Upper lobe of left lung (tissue), 6 donors: ENCODE measurements around the gene MUC5AC. TPM values are rescaled to one million over a fixed set of nuclear protein-coding genes. Genes with fewer than 3 reads are reported as not detected.

ENCODE experiments used
- ATAC-seq, 2 donors: fragments of 200-7000 bp; cut with Tn5 transposase; one replicate each; pipeline ENCODE4 v1.9.1; 2022; ENCODE audit warnings: mild to moderate bottlenecking in 2 of 2, moderate library complexity in 2 of 2; ENCODE audit not compliant: low FRiP score in 2 of 2
- DNase-seq, 2 donors: peaks; one replicate each; pipeline ENCODE4 v3.0.0-alpha.2; 2019 to 2020
- H3K27ac ChIP-seq, 4 donors: fragments of 200-600 bp; sonication (generic); one replicate each; pipeline ENCODE4 v1.5.1; 2016 to 2019
- H3K27me3 ChIP-seq, 4 donors: fragments of 200-600 bp; sonication (generic); one replicate each; pipeline ENCODE4 v1.5.1; 2017 to 2019
- H3K36me3 ChIP-seq, 4 donors: fragments of 200-600 bp; sonication (generic); one replicate each; pipeline ENCODE4 v1.5.1; 2016 to 2019
- H3K4me1 ChIP-seq, 4 donors: fragments of 200-600 bp; sonication (generic); one replicate each; pipeline ENCODE4 v1.5.1; 2018 to 2019
- H3K4me3 ChIP-seq, 4 donors: fragments of 200-600 bp; sonication (generic); one replicate each; pipeline ENCODE4 v1.5.1; 2017 to 2019; ENCODE audit warnings: mild to moderate bottlenecking in 2 of 4, moderate library complexity in 1 of 4
- H3K9me3 ChIP-seq, 4 donors: fragments of 200-600 bp; sonication (generic); one replicate each; pipeline ENCODE4 v1.5.1; 2018 to 2019
- EP300 ChIP-seq, 4 donors: sonication (generic); formaldehyde crosslinking; IDR thresholded peaks; one replicate each; pipeline ENCODE4 v1.5.1; 2017; ENCODE audit warnings: antibody characterized with exemption in 4 of 4, control low read depth in 2 of 4
- POLR2A ChIP-seq, 4 donors: fragments of 450-650 bp; IDR thresholded peaks; one replicate each; pipeline ENCODE4 v1.5.1; 2016 to 2017; ENCODE audit warnings: antibody characterized with exemption in 4 of 4, mild to moderate bottlenecking in 2 of 4
- POLR2AphosphoS5 ChIP-seq, 2 donors: sonication (generic); formaldehyde crosslinking; IDR thresholded peaks; one replicate each; pipeline ENCODE4 v1.5.1; 2017; ENCODE audit warnings: antibody characterized with exemption in 2 of 2
- WGBS, 2 donors: methylation state at CpG; one replicate each; pipeline ENCODE4 v1.1.5; 2017 to 2018; 5-methylcytosine and 5-hydroxymethylcytosine counted together
- total RNA-seq, 6 donors: library from RNA; depleted of rRNA in 4 of 6; stranded (reverse); fragments of >200 nt in 4 of 6; gene quantifications; one replicate each; pipeline versions ENCODE4 v1.1.0 to v1.2.1, GENCODE V29; 2016 to 2021
- TF ChIP-seq, protein P1 (sequence below), 6 experiments: fragments of 450-650 bp in 4 of 6; fragments of 200-600 bp in 2 of 6; sonication (generic) in 2 of 6; IDR thresholded peaks; one replicate each; pipeline ENCODE4 v1.5.1; 2016 to 2019; ENCODE audit warnings: antibody characterized with exemption in 6 of 6
- donor health status: DM: no; HTN: no; CAD: no; lungs with moderate emphysema.
- donor health status: DM: no; HTN: yes; CAD: no; lungs with severe emphysema.

The MUC5AC gene
- total RNA-seq, 6 donors from 2014 or later, result under 0.01 to 7.3 (median 0.78) TPM; not detected in 1

- ATAC-seq (peak in 1 of 2 donors; percentile 61), DNase-seq (peak in 1 of 2 donors; percentile 80)
- TF ChIP-seq POLR2A (IDR thresholded peaks at IDR 0.05) (no peak), EP300 (IDR thresholded peaks at IDR 0.05) (no peak)
- TF ChIP-seq, protein P1, sequence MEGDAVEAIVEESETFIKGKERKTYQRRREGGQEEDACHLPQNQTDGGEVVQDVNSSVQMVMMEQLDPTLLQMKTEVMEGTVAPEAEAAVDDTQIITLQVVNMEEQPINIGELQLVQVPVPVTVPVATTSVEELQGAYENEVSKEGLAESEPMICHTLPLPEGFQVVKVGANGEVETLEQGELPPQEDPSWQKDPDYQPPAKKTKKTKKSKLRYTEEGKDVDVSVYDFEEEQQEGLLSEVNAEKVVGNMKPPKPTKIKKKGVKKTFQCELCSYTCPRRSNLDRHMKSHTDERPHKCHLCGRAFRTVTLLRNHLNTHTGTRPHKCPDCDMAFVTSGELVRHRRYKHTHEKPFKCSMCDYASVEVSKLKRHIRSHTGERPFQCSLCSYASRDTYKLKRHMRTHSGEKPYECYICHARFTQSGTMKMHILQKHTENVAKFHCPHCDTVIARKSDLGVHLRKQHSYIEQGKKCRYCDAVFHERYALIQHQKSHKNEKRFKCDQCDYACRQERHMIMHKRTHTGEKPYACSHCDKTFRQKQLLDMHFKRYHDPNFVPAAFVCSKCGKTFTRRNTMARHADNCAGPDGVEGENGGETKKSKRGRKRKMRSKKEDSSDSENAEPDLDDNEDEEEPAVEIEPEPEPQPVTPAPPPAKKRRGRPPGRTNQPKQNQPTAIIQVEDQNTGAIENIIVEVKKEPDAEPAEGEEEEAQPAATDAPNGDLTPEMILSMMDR (IDR thresholded peaks at IDR 0.05), result no peak
- Histone ChIP-seq H3K27me3 (peaks cover 0 to 18% (median 0%) of the 10 kb centered on the region in 4 donors), H3K36me3 (no peaks in the 10 kb centered on the region), H3K27ac (peak overlapping the region in 1 of 4 donors; percentile 54), H3K4me3 (no peak overlapping the region), H3K4me1 (peaks cover 5 to 13% (median 7%) of the 10 kb centered on the region in 4 donors), H3K9me3 (no peaks in the 10 kb centered on the region)
- WGBS, 2 donors, result 40 to 54% methylated on average over 22 to 48 of the region's 48 CpGs
Observed at GRCh38 chr11:1219834-1220815, 62.4 kb downstream of the MUC5AC start.

GRCh38 chr11:1220941-1221721 is 63.4 kb downstream of the MUC5AC start:
- no peak for TF ChIP-seq POLR2A (IDR thresholded peaks at IDR 0.05)
- TF ChIP-seq, protein P1 (IDR thresholded peaks at IDR 0.05), result no peak
- no peak for TF ChIP-seq EP300 (IDR thresholded peaks at IDR 0.05)
- no peak for TF ChIP-seq POLR2AphosphoS5 (IDR thresholded peaks at IDR 0.05)
- Histone ChIP-seq H3K9me3 (no peaks in the 10 kb centered on the region), H3K36me3 (no peaks in the 10 kb centered on the region), H3K27me3 (peaks cover 0 to 18% (median 0%) of the 10 kb centered on the region in 4 donors), H3K27ac (no peak overlapping the region), H3K4me1 (peaks cover 5 to 13% (median 7%) of the 10 kb centered on the region in 4 donors), H3K4me3 (no peak overlapping the region)
- ATAC-seq, result no peak
- DNase-seq, result peak in 1 of 2 donors; percentile 56
- 59 to 65% methylated on average over 24 to 28 of the region's 28 CpGs for WGBS, 2 donors

DNA sequence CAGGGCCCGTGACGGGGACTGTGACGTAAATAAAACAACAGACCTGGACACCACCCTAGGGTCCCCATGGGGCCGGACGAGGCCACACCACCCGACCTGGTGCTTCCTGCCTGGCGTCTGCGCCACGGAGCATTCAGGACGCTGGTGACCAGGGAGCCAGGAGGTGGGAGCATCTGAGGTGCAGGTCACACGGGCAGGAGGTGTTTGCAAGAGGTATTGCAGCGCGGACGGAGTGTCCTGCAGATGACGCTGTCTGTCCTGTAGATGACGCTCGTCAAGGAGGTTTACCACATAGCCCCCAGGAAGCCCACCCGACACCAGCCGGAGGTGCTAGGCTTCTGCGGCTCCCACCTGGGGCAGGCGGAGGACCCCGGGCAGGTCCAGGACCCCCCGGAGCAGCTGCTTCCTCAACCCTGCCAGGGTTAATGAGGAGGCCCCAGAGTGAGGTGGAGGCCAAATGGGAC is 64.1 kb downstream of the MUC5AC start:
- peak in 1 of 2 donors; percentile 71 for DNase-seq
- WGBS, 2 donors, result 82 to 83% methylated on average over 20 to 23 of the region's 23 CpGs
- peaks cover 5 to 13% (median 7%) of the 10 kb centered on the region in 4 donors for H3K4me1 ChIP-seq

More for the DNA sequence above, 64.1 kb downstream of the MUC5AC start:
- ATAC-seq, result no peak
- no peak overlapping the region for H3K4me3 ChIP-seq
- TF ChIP-seq POLR2A (IDR thresholded peaks at IDR 0.05) (no peak), POLR2AphosphoS5 (IDR thresholded peaks at IDR 0.05) (no peak), EP300 (IDR thresholded peaks at IDR 0.05) (no peak)
- TF ChIP-seq, protein P1 (IDR thresholded peaks at IDR 0.05), result no peak
- H3K27ac ChIP-seq, result no peak overlapping the region
- H3K27me3 ChIP-seq, result peaks cover 0 to 18% (median 0%) of the 10 kb centered on the region in 4 donors
- no peaks in the 10 kb centered on the region for H3K36me3 ChIP-seq
- H3K9me3 ChIP-seq, result no peaks in the 10 kb centered on the region
